HCT116 (cell line): Measurements from ENCODE around the gene NFKB1. TPM values are rescaled to one million over a fixed set of nuclear protein-coding genes. Genes with fewer than 3 reads are reported as not detected.

Experiments used
- ATAC-seq: fragments of 200-7000 bp; cut with Tn5 transposase; 2 replicates; pipeline ENCODE4 v1.9.1; 2020; ENCODE audit warnings: mild to moderate bottlenecking, moderate library complexity
- BruUV-seq: library from RNA; stranded (reverse); fragments of 400-500 nt; replicated peaks from 2 replicates; lab custom pipeline; 2021; lab: Mats Ljungman, UMichigan
- CTCF ChIA-PET: fragments of 300-600 bp; sonication (Branson Sonifier 250); formaldehyde crosslinking; loops from one replicate; lab custom pipeline; 2021; ENCODE audit warnings: antibody characterized with exemption; lab: Charles Lee
- POLR2A ChIA-PET: fragments of 300-600, 350-600 bp; sonication (Branson Sonifier 250); formaldehyde crosslinking; loops from one replicate; lab custom pipeline; 2021; ENCODE audit warnings: antibody characterized with exemption; lab: Charles Lee
- RAD21 ChIA-PET, 2 experiments: fragments of 300-600 bp; sonication (Branson Sonifier 250); formaldehyde crosslinking; loops; one replicate each; lab custom pipeline; 2023; ENCODE audit warnings: low total read pairs in 2 of 2; ENCODE audit not compliant: uncharacterized antibody in 2 of 2, unreplicated experiment in 2 of 2, low non-redundant PET in 1 of 2; lab: Charles Lee
- DNase-seq: peaks from one replicate; pipeline ENCODE4 v3.0.0-alpha.2; 2010; ENCODE audit warnings: low read depth, low spot score
- H2AFZ ChIP-seq: fragments of 200-600 bp; shearing (Covaris generic), sonication (generic); 2 replicates; pipeline ENCODE4 v1.6.1; 2017; ENCODE audit warnings: low read depth, mixed run types, mixed read lengths, antibody characterized with exemption, low read length; ENCODE audit not compliant: poor library complexity, severe bottlenecking
- H3K27ac ChIP-seq: 2 replicates; pipeline ENCODE4 v1.5.1; 2012; ENCODE audit warnings: low read depth, low read length
- H3K27me3 ChIP-seq: fragments of 200-600 bp; sonication (generic); 2 replicates; pipeline ENCODE4 v1.6.1; 2016; ENCODE audit warnings: mixed run types, low read length, mixed read lengths; ENCODE audit not compliant: insufficient read depth
- H3K36me3 ChIP-seq, 2 experiments: fragments of 200-500 bp in 1 of 2; fragments of 200-600 bp in 1 of 2; sonication (Bioruptor generic) in 1 of 2; sonication (generic) in 1 of 2; 2 replicates each; pipeline versions ENCODE4 v1.5.1 to v1.6.1; 2014 to 2016; ENCODE audit warnings: low read length in 2 of 2, inconsistent platforms in 1 of 2, mixed read lengths in 1 of 2, mixed run types in 1 of 2; ENCODE audit not compliant: insufficient read depth in 2 of 2, control insufficient read depth in 1 of 2
- H3K4me1 ChIP-seq, 2 experiments: fragments of 200-600 bp in 1 of 2; sonication (generic) in 1 of 2; 2 replicates each; pipeline versions ENCODE4 v1.5.1 to v1.6.1; 2012 to 2017; ENCODE audit warnings: low read length in 2 of 2, inconsistent platforms in 1 of 2, mild to moderate bottlenecking in 1 of 2, mixed read lengths in 1 of 2, mixed run types in 1 of 2, moderate library complexity in 1 of 2; ENCODE audit not compliant: insufficient read depth in 2 of 2, control insufficient read depth in 1 of 2
- H3K4me2 ChIP-seq: fragments of 200-600 bp; sonication (generic); 2 replicates; pipeline ENCODE4 v1.6.1; 2017; ENCODE audit warnings: mixed run types, low read length, mixed read lengths
- H3K4me3 ChIP-seq, 2 experiments: fragments of 200-600 bp in 1 of 2; sonication (generic) in 1 of 2; replicated peaks in 1 of 2; 2 replicates each; pipeline ENCODE4 v1.5.1; 2011 to 2016; ENCODE audit warnings: low read length in 2 of 2, control low read depth in 1 of 2, low read depth in 1 of 2, mild to moderate bottlenecking in 1 of 2, mixed read lengths in 1 of 2, mixed run types in 1 of 2
- H3K79me2 ChIP-seq: fragments of 200-600 bp; sonication (generic); 2 replicates; pipeline ENCODE4 v1.6.1; 2017; ENCODE audit warnings: mild to moderate bottlenecking, mixed run types, low read length, moderate library complexity, mixed read lengths; ENCODE audit not compliant: insufficient read depth
- H3K9ac ChIP-seq: fragments of 200-600 bp; sonication (generic); 2 replicates; pipeline ENCODE4 v1.6.1; 2016; ENCODE audit warnings: low read length, mixed read lengths
- H3K9me2 ChIP-seq: fragments of 200-600 bp; sonication (generic), shearing (Covaris generic); 2 replicates; pipeline ENCODE4 v1.6.1; 2017; ENCODE audit warnings: mixed run types, mild to moderate bottlenecking, moderate library complexity; ENCODE audit not compliant: insufficient read depth
- H3K9me3 ChIP-seq, 2 experiments: fragments of 200-500 bp in 1 of 2; fragments of 200-600 bp in 1 of 2; sonication (Bioruptor generic) in 1 of 2; sonication (generic) in 1 of 2; 2 replicates each; pipeline ENCODE4 v1.6.1; 2014 to 2017; ENCODE audit warnings: low read length in 2 of 2, mixed read lengths in 2 of 2, inconsistent platforms in 1 of 2, low read depth in 1 of 2, mild to moderate bottlenecking in 1 of 2, mixed run types in 1 of 2, moderate library complexity in 1 of 2; ENCODE audit not compliant: control insufficient read depth in 1 of 2, insufficient read depth in 1 of 2
- H4K20me1 ChIP-seq: fragments of 200-600 bp; sonication (generic), shearing (Covaris generic); 2 replicates; pipeline ENCODE4 v1.6.1; 2017; ENCODE audit warnings: mixed run types, mild to moderate bottlenecking, moderate library complexity; ENCODE audit not compliant: insufficient read depth
- ATF3 ChIP-seq: IDR thresholded peaks from 2 replicates; pipeline ENCODE4 v1.6.1; 2012
- CEBPB ChIP-seq: IDR thresholded peaks from 2 replicates; pipeline ENCODE4 v1.6.1; 2012; ENCODE audit warnings: low read depth
- CTCF ChIP-seq, 3 experiments: fragments of 200-600 bp in 1 of 3; sonication (generic) in 1 of 3; IDR thresholded peaks in 2 of 3; conservative IDR thresholded peaks in 1 of 3; 2 replicates each; pipeline ENCODE4 v1.5.1; 2012 to 2017; ENCODE audit warnings: low read depth in 2 of 3, low read length in 2 of 3, antibody characterized with exemption in 1 of 3, borderline replicate concordance in 1 of 3, control low read depth in 1 of 3, mild to moderate bottlenecking in 1 of 3, mixed read lengths in 1 of 3, mixed run types in 1 of 3, moderate library complexity in 1 of 3; ENCODE audit not compliant: insufficient read depth in 1 of 3
- ELF1 ChIP-seq: IDR thresholded peaks from 2 replicates; pipeline ENCODE4 v1.6.1; 2012; ENCODE audit warnings: low read depth, borderline replicate concordance
- MAX ChIP-seq: IDR thresholded peaks from 2 replicates; pipeline ENCODE4 v1.6.1; 2012
- POLR2AphosphoS5 ChIP-seq: IDR thresholded peaks from 2 replicates; pipeline ENCODE4 v1.6.1; 2011; ENCODE audit warnings: mild to moderate bottlenecking, low read depth, low read length, moderate library complexity
- RAD21 ChIP-seq: IDR thresholded peaks from 2 replicates; pipeline ENCODE4 v1.6.1; 2012; ENCODE audit warnings: low read depth, mild to moderate bottlenecking
- REST ChIP-seq: IDR thresholded peaks from 2 replicates; pipeline ENCODE4 v1.6.1; 2012; ENCODE audit warnings: low read depth
- SP1 ChIP-seq: IDR thresholded peaks from 2 replicates; pipeline ENCODE4 v1.6.1; 2012; ENCODE audit warnings: low read depth
- SRF ChIP-seq: IDR thresholded peaks from 2 replicates; pipeline ENCODE4 v1.6.1; 2012; ENCODE audit warnings: low read depth
- TCF7L2 ChIP-seq: IDR thresholded peaks from 2 replicates; pipeline ENCODE4 v1.7.0; 2011; ENCODE audit warnings: borderline replicate concordance, inconsistent platforms; ENCODE audit not compliant: insufficient read depth, insufficient read length; ENCODE audit errors: extremely low read depth
- ZBTB33 ChIP-seq: IDR thresholded peaks from 2 replicates; pipeline ENCODE4 v1.6.1; 2011; ENCODE audit warnings: mild to moderate bottlenecking, low read length, moderate library complexity; ENCODE audit not compliant: insufficient replicate concordance; ENCODE audit errors: extremely low read depth
- ZFX ChIP-seq: fragments of 450-650 bp; IDR thresholded peaks from 2 replicates; pipeline ENCODE4 v1.6.1; 2017
- ZNF274 ChIP-seq: fragments of 200-500 bp; sonication (Bioruptor generic); IDR thresholded peaks from 2 replicates; pipeline ENCODE4 v1.6.1; 2014; ENCODE audit warnings: mild to moderate bottlenecking, low read depth, low read length, inconsistent platforms
- intact Hi-C: fragments of 100-400 bp; cut with micrococcal nuclease; formaldehyde crosslinking; loops from 2 replicates; pipeline ENCODE4 v1.10.0; 2022
- total RNA-seq: library from RNA; stranded (reverse); gene quantifications from one replicate; pipeline ENCODE4 v1.2.1, GENCODE V29; 2021; ENCODE audit not compliant: unreplicated experiment

NFKB1 gene
- total RNA-seq, 1 experiment from 2014 or later = 29.4 TPM

- Histone ChIP-seq H3K4me1 (peaks cover 0 to 12% of the 10 kb centered on the region in 2 experiments; a peak in 2 of 4 replicates), H2AFZ (no peak overlapping the region), H3K4me2 (no peak overlapping the region), H3K27ac (no peak overlapping the region), H4K20me1 (no peaks in the 10 kb centered on the region), H3K9me2 (no peaks in the 10 kb centered on the region), H3K27me3 (no peaks in the 10 kb centered on the region), H3K36me3 (no peaks in the 10 kb centered on the region), H3K9ac (no peak overlapping the region), H3K4me3 (no peak overlapping the region)
- ChIA-PET POLR2A (no interaction called here), RAD21 (no interaction called here)
- DNase-seq = no peak
- no peak for ATAC-seq
- no TSS peak for BruUV-seq
- intact Hi-C loops = no loop called here
- TF ChIP-seq ATF3 = no peak
- TF ChIP-seq ELF1 = no peak
- TF ChIP-seq ZBTB33 = no peak
- TF ChIP-seq CEBPB = no peak
- no peak for TF ChIP-seq SRF
- no peak for TF ChIP-seq SP1
- TF ChIP-seq TCF7L2 = no peak
- TF ChIP-seq POLR2AphosphoS5 = no peak
- no peak for TF ChIP-seq RAD21
- no peak for TF ChIP-seq ZFX
- no peak for TF ChIP-seq MAX
- no peak for TF ChIP-seq REST
- no peak for TF ChIP-seq ZNF274
- TF ChIP-seq CTCF (IDR thresholded peaks at IDR 0.05 in 2 of 3, conservative IDR thresholded peaks at IDR 0.05 in 1 of 3; ENCODE audit: borderline replicate concordance in 1 of 3, insufficient read depth in 1 of 3, low read depth in 2 of 3, low read length in 2 of 3) = no peak
- TF ChIP-seq, all 23 proteins: peak for 0
- H3K9me3 ChIP-seq = no peaks in the 10 kb centered on the region
- no peaks in the 10 kb centered on the region for H3K79me2 ChIP-seq
- CTCF ChIA-PET = no interaction called here
Measured at GRCh38 chr4:102639598-102639997, 138.4 kb downstream of the NFKB1 start.
